GM12872 (cell line): ENCODE measurements around the gene AKT3.

Experiments
- CTCF ChIP-seq: IDR thresholded peaks from 3 replicates; pipeline ENCODE4 v1.5.1; 2011; ENCODE audit warnings: low read depth, mild to moderate bottlenecking, low read length, moderate library complexity; ENCODE audit not compliant: insufficient read depth

The AKT3 gene

DNA sequence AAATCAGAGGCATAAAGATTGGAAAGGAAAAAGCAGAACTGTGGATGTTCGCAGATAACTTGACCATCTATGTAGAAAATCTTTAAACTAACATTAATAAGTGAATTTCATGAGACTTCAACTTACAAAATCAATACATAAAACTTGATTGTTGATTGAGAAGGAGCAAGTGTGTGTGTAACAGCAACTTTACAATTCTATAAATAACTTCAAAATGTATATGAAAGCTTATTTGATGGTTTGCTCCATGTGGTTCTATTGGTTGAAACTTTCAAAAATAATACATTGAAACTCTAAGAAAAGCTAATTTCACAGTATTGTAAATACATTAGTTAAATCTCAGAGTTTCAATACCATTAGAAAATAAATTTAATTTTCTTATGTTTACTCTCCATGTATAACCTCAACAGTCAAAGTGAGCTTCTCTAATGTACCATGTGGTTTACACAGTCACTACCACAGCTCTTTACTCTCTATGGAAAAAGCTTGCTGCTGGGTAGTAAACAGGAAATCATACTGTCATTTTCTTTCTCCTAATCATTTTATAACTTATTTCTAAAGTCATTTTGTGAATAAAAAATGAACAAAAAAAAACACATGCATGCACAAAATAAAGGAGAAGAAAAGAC, 12.0 kb downstream of the AKT3 start:
- TF ChIP-seq CTCF: no peak

DNA sequence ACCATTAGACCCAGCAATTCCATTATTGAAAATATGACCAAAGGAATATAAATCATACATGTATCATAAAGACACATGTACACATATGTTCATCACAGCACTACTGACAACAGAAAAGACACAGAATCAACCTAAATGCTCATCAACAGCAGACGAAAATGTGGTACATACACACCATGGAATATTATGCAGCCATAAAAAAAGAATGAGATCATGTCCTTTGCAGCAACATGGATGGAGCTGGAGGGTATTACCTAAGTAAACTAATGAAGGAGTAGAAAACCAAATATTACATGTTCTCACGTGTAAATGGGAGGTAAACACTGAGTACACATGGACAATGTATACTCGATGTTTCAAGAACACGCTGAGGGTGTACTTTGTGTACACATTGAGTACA, 15.9 kb downstream of the AKT3 start:
- no peak for TF ChIP-seq CTCF

GRCh38 chr1:243831463-243831862, 18.6 kb downstream of the AKT3 start:
- TF ChIP-seq CTCF: no peak

DNA sequence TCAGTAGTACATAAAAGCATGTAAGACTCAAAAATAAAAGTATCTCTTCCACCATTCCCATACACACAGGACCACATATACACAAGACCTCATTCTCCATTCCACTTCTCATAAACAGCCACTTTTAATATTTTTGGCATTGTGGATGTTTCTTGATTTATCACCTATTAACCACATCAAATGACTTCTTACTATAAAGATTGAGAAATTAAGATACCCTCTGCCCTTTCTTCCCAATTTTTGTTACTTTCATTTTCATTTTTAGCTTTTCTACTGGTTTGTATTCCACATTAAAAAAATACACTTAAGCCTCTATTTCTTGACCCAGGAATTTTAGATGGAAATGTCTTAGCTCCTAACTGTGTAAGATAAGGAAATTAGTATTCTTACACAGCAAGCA, 22.8 kb downstream of the AKT3 start:
- TF ChIP-seq CTCF: no peak

- TF ChIP-seq CTCF: no peak
These were observed 28.8 kb downstream of the AKT3 start for GRCh38 chr1:243821177-243821680.

DNA sequence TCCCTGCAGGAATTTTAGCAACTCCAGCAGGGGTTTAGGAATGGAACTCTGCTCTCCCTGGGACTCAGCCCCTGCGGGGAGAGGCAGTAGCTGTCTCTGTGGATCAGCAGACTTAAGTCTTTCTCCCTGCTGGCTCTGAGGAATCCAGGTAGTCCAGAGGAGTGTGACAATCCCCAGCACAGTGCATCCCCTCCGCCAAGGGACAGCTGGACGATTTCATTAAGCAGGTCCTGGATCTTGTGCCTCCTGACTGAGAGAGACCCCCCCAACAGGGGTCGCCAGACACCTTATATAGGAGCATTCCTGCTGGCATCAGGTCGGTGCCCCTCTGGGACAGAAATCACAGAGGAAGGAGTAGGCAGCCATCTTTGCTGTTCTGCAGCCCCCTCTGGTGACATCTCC, 30.6 kb downstream of the AKT3 start:
- no peak for TF ChIP-seq CTCF

DNA sequence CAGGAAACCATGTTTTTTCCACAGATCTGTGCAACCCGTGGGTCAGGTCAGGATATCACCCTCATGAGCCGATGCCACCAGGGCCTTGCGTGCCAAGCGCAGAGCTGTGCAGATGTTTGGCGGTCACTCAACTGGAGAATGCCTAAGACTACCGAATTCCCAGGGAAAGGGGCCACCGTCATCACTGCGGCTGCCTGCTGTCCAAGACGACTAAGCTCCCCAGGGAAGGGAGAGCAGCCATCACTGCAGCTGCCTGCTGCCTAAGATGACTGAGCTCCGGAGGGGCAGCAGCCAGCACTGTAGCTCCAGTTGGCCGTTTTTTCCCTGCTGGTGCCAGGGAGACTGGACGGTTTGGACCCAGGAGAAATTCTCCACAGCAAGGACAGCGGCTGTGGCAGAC, 31.1 kb downstream of the AKT3 start:
- TF ChIP-seq CTCF: no peak

DNA sequence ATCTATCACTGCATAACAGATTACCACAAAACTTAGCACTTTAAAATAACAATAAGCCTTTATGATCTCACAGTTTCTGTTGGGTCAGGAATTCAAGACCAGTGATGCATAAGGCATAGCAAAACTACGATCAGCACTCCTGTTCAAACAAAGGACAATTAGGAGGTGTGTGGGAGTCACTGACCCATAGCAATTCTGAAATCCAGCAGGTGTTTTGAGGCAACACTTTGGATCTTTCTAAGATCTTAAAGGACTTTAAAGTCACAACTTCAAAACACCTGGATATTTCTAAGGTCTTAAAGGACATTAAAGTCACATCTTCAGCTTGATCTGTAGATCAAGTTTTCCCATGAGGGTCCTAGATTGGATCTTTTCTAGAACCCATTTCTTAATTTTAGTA, 35.3 kb downstream of the AKT3 start:
- TF ChIP-seq CTCF: no peak
